BJ (cell line): ENCODE measurements around the gene HIRIP3. TPM values are rescaled to one million over a fixed set of nuclear protein-coding genes. Genes with fewer than 3 reads are reported as not detected.

Experiments used
- CTCF ChIA-PET: fragments of 350-600 bp; formaldehyde crosslinking; extraction: SDS; loops from one replicate; lab custom pipeline; 2021; ENCODE audit warnings: antibody characterized with exemption, inconsistent platforms; lab: Yijun Ruan, JAX
- POLR2A ChIA-PET: fragments of 300-600 bp; sonication (Branson Sonifier 250); formaldehyde crosslinking; extraction: SDS; loops from one replicate; lab custom pipeline; 2021; ENCODE audit warnings: antibody characterized with exemption; lab: Charles Lee
- DNase-seq: peaks from one replicate; pipeline ENCODE4 v3.0.0-alpha.2; 2011; ENCODE audit warnings: low read depth
- H3K27me3 ChIP-seq: 2 replicates; pipeline ENCODE4 v1.6.0; 2011; ENCODE audit warnings: low read length; ENCODE audit not compliant: control insufficient read depth, insufficient read depth
- H3K36me3 ChIP-seq: 2 replicates; pipeline ENCODE4 v1.5.1; 2011; ENCODE audit warnings: low read length; ENCODE audit not compliant: control insufficient read depth, insufficient read depth
- H3K4me3 ChIP-seq: 2 replicates; pipeline ENCODE4 v1.5.1; 2011; ENCODE audit warnings: low read depth, mild to moderate bottlenecking, control low read depth, low read length
- CTCF ChIP-seq: IDR thresholded peaks from 2 replicates; pipeline ENCODE4 v1.5.1; 2011; ENCODE audit warnings: low read depth, mild to moderate bottlenecking, control low read depth, inconsistent platforms, low read length, moderate library complexity; ENCODE audit not compliant: insufficient read depth
- polyA plus RNA-seq: library from polyadenylated mRNA; depleted of rRNA; stranded (reverse); fragments of >200 nt; gene quantifications from 2 replicates; pipeline ENCODE4 v1.2.3, GENCODE V29; 2011

HIRIP3 gene
- polyA plus RNA-seq, 1 experiment = 9.6 TPM

- POLR2A ChIA-PET = no interaction called here
- TF ChIP-seq CTCF = peak; percentile 83
- Histone ChIP-seq H3K27me3 (peaks cover 30% of the 10 kb centered on the region), H3K4me3 (no peak overlapping the region), H3K36me3 (no peaks in the 10 kb centered on the region)
- DNase-seq = no peak
- CTCF ChIA-PET = interaction anchor here (0.6 to 6.0 kb wide), 34 partner anchors 9 to 376 kb away, joined by 3 to 46 read pairs (median 4); partner anchors contain the start of genes ALDOA, C16orf92, CDIPT and KIF22
Observed at GRCh38 chr16:30032083-30032819, 36.8 kb upstream of the HIRIP3 start.

- ChIA-PET CTCF (interaction anchor here (0.6 to 6.0 kb wide), 18 partner anchors 8 to 331 kb away, joined by 3 to 46 read pairs (median 4); partner anchors contain the start of genes C16orf92 and KIF22), POLR2A (no interaction called here)
- H3K27me3 ChIP-seq = peaks cover 30% of the 10 kb centered on the region
- TF ChIP-seq CTCF = no peak
- no peak overlapping the region for H3K4me3 ChIP-seq
- H3K36me3 ChIP-seq = no peaks in the 10 kb centered on the region
- DNase-seq = no peak
Observed at GRCh38 chr16:30031477-30031918, 36.1 kb upstream of the HIRIP3 start.

- H3K27me3 ChIP-seq = peaks cover 30% of the 10 kb centered on the region
- CTCF ChIA-PET = interaction anchor here (1.1 to 6.0 kb wide), 12 partner anchors 8 to 331 kb away, joined by 3 to 46 read pairs (median 7); partner anchors contain the start of gene C16orf92
- no peak for TF ChIP-seq CTCF
Observed at GRCh38 chr16:30030841-30031413, 35.5 kb upstream of the HIRIP3 start, which contains the start of gene TLCD3B. TSS of gene TLCD3B (minus strand) at chr16:30031271. CDS start at chr16:30030527, 744 bp downstream.

GRCh38 chr16:30030011-30030685, 34.7 kb upstream of the HIRIP3 start:
- Histone ChIP-seq H3K27me3 (peaks cover 32% of the 10 kb centered on the region), H3K36me3 (no peaks in the 10 kb centered on the region), H3K4me3 (no peak overlapping the region)
- ChIA-PET CTCF (interaction anchor here (1.4 to 6.0 kb wide), 3 partner anchors 13 to 29 kb away, joined by 4 to 46 read pairs (median 29); a partner anchor contains a TSS), POLR2A (no interaction called here)
- TF ChIP-seq CTCF = no peak
- no peak for DNase-seq

More at GRCh38 chr16:30030841-30031413, 35.5 kb upstream of the HIRIP3 start, which contains the start of gene TLCD3B:
- no peaks in the 10 kb centered on the region for H3K36me3 ChIP-seq
- no peak for DNase-seq
- peak within 1 kb of the TSS; percentile 6 for H3K4me3 ChIP-seq
- POLR2A ChIA-PET = no interaction called here
